Keratinocyte (primary cell): Measurements from ENCODE around the gene CLDN6. TPM values are rescaled to one million over a fixed set of nuclear protein-coding genes. Genes with fewer than 3 reads are reported as not detected.

Source experiments
- DNase-seq: peaks from one replicate; pipeline ENCODE4 v3.0.0-alpha.2; 2011; ENCODE audit warnings: low read depth, missing footprints, low spot score
- FAIRE-seq: peaks from 2 replicates; lab custom pipeline; 2011; peaks lifted over from hg19 to GRCh38; lab: Jason Lieb, UNC
- H2AFZ ChIP-seq: 2 replicates; pipeline ENCODE4 v1.6.0; 2012; ENCODE audit warnings: low read length, control low read depth, inconsistent platforms; ENCODE audit not compliant: control insufficient read depth
- H3K27ac ChIP-seq: 2 replicates; pipeline ENCODE4 v1.5.1; 2011; ENCODE audit warnings: low read length; ENCODE audit not compliant: control insufficient read depth, insufficient read depth
- H3K27me3 ChIP-seq: 3 replicates; pipeline ENCODE4 v1.6.0; 2011; ENCODE audit warnings: low read length; ENCODE audit not compliant: control insufficient read depth, insufficient read depth; ENCODE audit errors: extremely low read depth
- H3K36me3 ChIP-seq, 2 experiments: 2 replicates in 1 of 2; 3 replicates in 1 of 2; pipeline ENCODE4 v1.5.1; 2011; ENCODE audit warnings: low read length in 2 of 2, mild to moderate bottlenecking in 1 of 2; ENCODE audit not compliant: control insufficient read depth in 2 of 2, insufficient read depth in 2 of 2; ENCODE audit errors: extremely low read depth in 1 of 2
- H3K4me1 ChIP-seq: 3 replicates; pipeline ENCODE4 v1.5.1; 2011; ENCODE audit warnings: low read length; ENCODE audit not compliant: control insufficient read depth, insufficient read depth; ENCODE audit errors: extremely low read depth
- H3K4me2 ChIP-seq: 3 replicates; pipeline ENCODE4 v1.6.0; 2011; ENCODE audit warnings: low read depth, low read length; ENCODE audit not compliant: control insufficient read depth, insufficient read depth; ENCODE audit errors: extremely low read depth
- H3K4me3 ChIP-seq, 3 experiments: fragments of 200-600 bp in 1 of 3; sonication (generic) in 1 of 3; 2 replicates in 2 of 3; 3 replicates in 1 of 3; pipeline ENCODE4 v1.5.1; 2011 to 2016; ENCODE audit warnings: low read length in 3 of 3, mild to moderate bottlenecking in 3 of 3, control low read depth in 2 of 3, inconsistent platforms in 1 of 3, low read depth in 1 of 3, mixed read lengths in 1 of 3, mixed run types in 1 of 3, moderate library complexity in 1 of 3; ENCODE audit not compliant: control insufficient read depth in 2 of 3, insufficient read depth in 2 of 3; ENCODE audit errors: extremely low read depth in 1 of 3
- H3K79me2 ChIP-seq: 2 replicates; pipeline ENCODE4 v1.6.0; 2012; ENCODE audit warnings: low read length; ENCODE audit not compliant: control insufficient read depth, insufficient read depth
- H3K9ac ChIP-seq: 3 replicates; pipeline ENCODE4 v1.6.0; 2011; ENCODE audit warnings: low read length; ENCODE audit not compliant: control insufficient read depth, insufficient read depth; ENCODE audit errors: extremely low read depth
- H3K9me1 ChIP-seq: 3 replicates; pipeline ENCODE4 v1.6.0; 2011; ENCODE audit warnings: low read length; ENCODE audit not compliant: control insufficient read depth, insufficient read depth; ENCODE audit errors: extremely low read depth
- H3K9me3 ChIP-seq: 2 replicates; pipeline ENCODE4 v1.5.1; 2012; ENCODE audit warnings: low read depth, low read length; ENCODE audit not compliant: control insufficient read depth
- H4K20me1 ChIP-seq: 3 replicates; pipeline ENCODE4 v1.6.0; 2011; ENCODE audit warnings: low read length; ENCODE audit not compliant: control insufficient read depth, insufficient read depth; ENCODE audit errors: extremely low read depth
- CTCF ChIP-seq, 3 experiments: IDR thresholded peaks in 1 of 3; conservative IDR thresholded peaks in 1 of 3; optimal IDR thresholded peaks in 1 of 3; 2 replicates in 2 of 3; 3 replicates in 1 of 3; pipeline versions ENCODE3 to v1.5.1; 2011; ENCODE audit warnings: low read length in 3 of 3, mild to moderate bottlenecking in 3 of 3, moderate library complexity in 2 of 3, control low read depth in 1 of 3, inconsistent platforms in 1 of 3; ENCODE audit not compliant: insufficient read depth in 2 of 3; ENCODE audit errors: extremely low read depth in 1 of 3
- EZH2 ChIP-seq: IDR thresholded peaks from one replicate; pipeline ENCODE4 v1.6.1; 2012; ENCODE audit warnings: inconsistent platforms, mild to moderate bottlenecking, low read length, moderate library complexity
- dilution Hi-C: fragments of 300-500 bp; cut with MboI; formaldehyde crosslinking; loops from one replicate; pipeline ENCODE4 v1.7.0; 2020; ENCODE audit warnings: low sequenced_read_pairs; ENCODE audit not compliant: extremely low pct_ligation_motif_present
- polyA plus RNA-seq, 5 experiments: library from polyadenylated mRNA; depleted of rRNA in 3 of 5; stranded (reverse) in 3 of 5; stranded (forward) in 1 of 5; unstranded in 1 of 5; fragments of >200 nt; gene quantifications; 1 replicate in 1 of 5; 2 replicates in 3 of 5; 3 replicates in 1 of 5; pipeline versions ENCODE4 v1.2.1 to v1.2.3, GENCODE V29; 2011 to 2012; ENCODE audit warnings: missing spikeins in 2 of 5, low read depth in 1 of 5, low replicate concordance in 1 of 5

Gene CLDN6
- polyA plus RNA-seq, 1 donor (not counting 4 experiments of a cell fraction or from before 2014, with no cell fraction given), result not detected

GRCh38 chr16:3007059-3007956 is 10.7 kb downstream of the CLDN6 start:
- H3K9me1 ChIP-seq, result no peaks in the 10 kb centered on the region
- H3K79me2 ChIP-seq, result no peaks in the 10 kb centered on the region
- H3K27ac ChIP-seq, result no peak overlapping the region
- FAIRE-seq (no peak), DNase-seq (no peak)
- peaks cover 13% of the 10 kb centered on the region for H3K27me3 ChIP-seq
- no peak overlapping the region for H3K4me2 ChIP-seq
- H3K9me3 ChIP-seq, result no peaks in the 10 kb centered on the region
- dilution Hi-C loops, result no loop called here
- TF ChIP-seq CTCF (optimal IDR thresholded peaks at IDR 0.05 in 1 of 3, IDR thresholded peaks at IDR 0.05 in 1 of 3, conservative IDR thresholded peaks at IDR 0.05 in 1 of 3; ENCODE audit: extremely low read depth in 1 of 3, insufficient read depth in 2 of 3, low read length in 3 of 3), result no peak
- TF ChIP-seq EZH2, result no peak
- peaks cover 7% of the 10 kb centered on the region for H3K4me1 ChIP-seq
- no peak overlapping the region for H3K9ac ChIP-seq
- no peaks in the 10 kb centered on the region for H3K36me3 ChIP-seq
- H3K4me3 ChIP-seq, result no peak overlapping the region
- no peak overlapping the region for H2AFZ ChIP-seq
- no peaks in the 10 kb centered on the region for H4K20me1 ChIP-seq

- no peak overlapping the region for H2AFZ ChIP-seq
- DNase-seq (no peak), FAIRE-seq (no peak)
- H3K27me3 ChIP-seq, result no peaks in the 10 kb centered on the region
- H3K79me2 ChIP-seq, result no peaks in the 10 kb centered on the region
- peak overlapping the region in 2 of 3 experiments; percentile 12 to 14 for H3K4me3 ChIP-seq
- no peaks in the 10 kb centered on the region for H3K36me3 ChIP-seq
- peak overlapping the region; percentile 4 for H3K4me2 ChIP-seq
- no peak for TF ChIP-seq EZH2
- no peak for TF ChIP-seq CTCF (optimal IDR thresholded peaks at IDR 0.05 in 1 of 3, IDR thresholded peaks at IDR 0.05 in 1 of 3, conservative IDR thresholded peaks at IDR 0.05 in 1 of 3; ENCODE audit: extremely low read depth in 1 of 3, insufficient read depth in 2 of 3, low read length in 3 of 3)
- no peaks in the 10 kb centered on the region for H3K9me1 ChIP-seq
- H3K4me1 ChIP-seq, result peaks cover 3% of the 10 kb centered on the region
- dilution Hi-C loops, result no loop called here
- H3K27ac ChIP-seq, result no peak overlapping the region
- no peaks in the 10 kb centered on the region for H3K9me3 ChIP-seq
- no peaks in the 10 kb centered on the region for H4K20me1 ChIP-seq
- H3K9ac ChIP-seq, result no peak overlapping the region
These were observed 13.2 kb downstream of the CLDN6 start for GRCh38 chr16:3004781-3005284.
